A549 (cell line): ENCODE measurements around the gene ST8SIA5. TPM values are rescaled to one million over a fixed set of nuclear protein-coding genes. Genes with fewer than 3 reads are reported as not detected.

Source experiments
- ATAC-seq, 2 experiments: fragments of 200-7000 bp in 1 of 2; fragments of >200 bp in 1 of 2; cut with Nextera tagmentation in 1 of 2; cut with Tn5 transposase in 1 of 2; 3 replicates each; pipeline versions ENCODE4 v1.8.0 to v1.9.1; 2018 to 2020; ENCODE audit warnings: mild to moderate bottlenecking in 1 of 2, moderate library complexity in 1 of 2
- CTCF ChIA-PET: fragments of 300-600 bp; sonication (Branson Sonifier 250); formaldehyde crosslinking; extraction: SDS; loops from one replicate; lab custom pipeline; 2021; ENCODE audit warnings: antibody characterized with exemption, inconsistent platforms; lab: Yijun Ruan, JAX
- POLR2A ChIA-PET: fragments of 350-600 bp; formaldehyde crosslinking; extraction: SDS; loops from one replicate; lab custom pipeline; 2021; ENCODE audit warnings: antibody characterized with exemption, inconsistent platforms; lab: Yijun Ruan, JAX
- DNase-seq, 2 experiments: peaks; one replicate each; pipeline versions ENCODE4 v3.0.0 to v3.0.0-alpha.2; 2011 to 2016; ENCODE audit warnings: low read depth in 1 of 2, low spot score in 1 of 2
- FAIRE-seq: peaks from 2 replicates; lab custom pipeline; 2011; peaks lifted over from hg19 to GRCh38; lab: Jason Lieb, UNC
- H3K27ac ChIP-seq, 2 experiments: fragments of >200 bp; sonication (Bioruptor Twin); formaldehyde crosslinking; 3 replicates each; pipeline ENCODE4 v1.5.1; 2016 to 2017
- H3K4me1 ChIP-seq: fragments of >200 bp; sonication (Bioruptor Twin); formaldehyde crosslinking; 3 replicates; pipeline ENCODE4 v1.6.1; 2016
- H3K4me2 ChIP-seq: fragments of >200 bp; sonication (Bioruptor Twin); formaldehyde crosslinking; 3 replicates; pipeline ENCODE4 v1.6.1; 2016
- H3K4me3 ChIP-seq: fragments of >200 bp; sonication (Bioruptor Twin); formaldehyde crosslinking; 3 replicates; pipeline ENCODE4 v1.5.1; 2016
- H3K9me3 ChIP-seq: fragments of >200 bp; sonication (Bioruptor Twin); formaldehyde crosslinking; 3 replicates; pipeline ENCODE4 v1.6.1; 2016
- ATOH8 ChIP-seq: fragments of 250-450 bp; sonication (Bioruptor Pico); IDR thresholded peaks from 2 replicates; pipeline ENCODE4 v1.5.0; 2020; ENCODE audit warnings: low read depth, mild to moderate bottlenecking, moderate library complexity
- BHLHE40 ChIP-seq: IDR thresholded peaks from 2 replicates; pipeline ENCODE4 v1.6.1; 2012; ENCODE audit warnings: low read depth, low read length, inconsistent platforms
- CBX8 ChIP-seq: fragments of 200-600 bp; sonication (generic); IDR thresholded peaks from 2 replicates; pipeline ENCODE4 v1.6.1; 2016
- CHD4 ChIP-seq: fragments of 200-600 bp; sonication (generic); IDR thresholded peaks from 2 replicates; pipeline ENCODE4 v1.6.1; 2016; ENCODE audit warnings: antibody characterized with exemption, mild to moderate bottlenecking, borderline replicate concordance
- CTCF ChIP-seq: fragments of >200 bp; sonication (Bioruptor Twin); formaldehyde crosslinking; IDR thresholded peaks from 3 replicates; pipeline ENCODE4 v1.5.1; 2016
- FOSL2 ChIP-seq, 2 experiments: fragments of 450-650 bp in 1 of 2; fragments of >200 bp in 1 of 2; sonication (Bioruptor Twin) in 1 of 2; formaldehyde crosslinking; IDR thresholded peaks; 2 replicates each; pipeline versions ENCODE4 v1.5.0 to v1.6.1; 2016 to 2020; ENCODE audit warnings: mild to moderate bottlenecking in 1 of 2, moderate library complexity in 1 of 2
- FOXS1 ChIP-seq: fragments of 250-450 bp; sonication (Bioruptor Pico); IDR thresholded peaks from 2 replicates; pipeline ENCODE4 v1.5.0; 2020; ENCODE audit warnings: mild to moderate bottlenecking, moderate library complexity
- GATA3 ChIP-seq: IDR thresholded peaks from 2 replicates; pipeline ENCODE4 v1.6.1; 2012; ENCODE audit warnings: borderline replicate concordance
- HOXA7 ChIP-seq: fragments of 250-450 bp; sonication (Bioruptor Pico); IDR thresholded peaks from 2 replicates; pipeline ENCODE4 v1.5.0; 2020; ENCODE audit warnings: mild to moderate bottlenecking, moderate library complexity
- KDM1A ChIP-seq: fragments of 200-600 bp; sonication (generic); IDR thresholded peaks from 2 replicates; pipeline ENCODE4 v1.6.1; 2016; ENCODE audit warnings: low read depth, mild to moderate bottlenecking
- MAFK ChIP-seq: fragments of 450-650 bp; IDR thresholded peaks from 2 replicates; pipeline ENCODE4 v1.6.1; 2014; ENCODE audit not compliant: partially characterized antibody
- MAX ChIP-seq: IDR thresholded peaks from 2 replicates; pipeline ENCODE4 v1.6.1; 2012
- NFE2L2 ChIP-seq: fragments of 150-350 bp; conservative IDR thresholded peaks from 2 replicates; pipeline ENCODE4 v1.6.1; 2014; ENCODE audit warnings: low read length
- NR3C1 ChIP-seq: fragments of >200 bp; sonication (Bioruptor Twin); formaldehyde crosslinking; IDR thresholded peaks from 3 replicates; pipeline ENCODE4 v1.6.1; 2017
- RAD21 ChIP-seq, 2 experiments: fragments of >200 bp in 1 of 2; sonication (Bioruptor Twin) in 1 of 2; formaldehyde crosslinking in 1 of 2; IDR thresholded peaks in 1 of 2; conservative IDR thresholded peaks in 1 of 2; 2 replicates in 1 of 2; 3 replicates in 1 of 2; pipeline ENCODE4 v1.6.1; 2012 to 2018; ENCODE audit warnings: inconsistent platforms in 1 of 2
- SMC3 ChIP-seq: fragments of >200 bp; sonication (Bioruptor Twin); formaldehyde crosslinking; IDR thresholded peaks from 3 replicates; pipeline ENCODE4 v1.6.1; 2018; ENCODE audit warnings: inconsistent platforms
- TFCP2L1 ChIP-seq: fragments of 250-450 bp; sonication (Bioruptor Pico); IDR thresholded peaks from 2 replicates; pipeline ENCODE4 v1.5.0; 2021; ENCODE audit warnings: mild to moderate bottlenecking
- TP53 ChIP-seq: fragments of 250-450 bp; sonication (Bioruptor Pico); IDR thresholded peaks from 2 replicates; pipeline ENCODE4 v1.5.0; 2021; ENCODE audit warnings: mild to moderate bottlenecking, moderate library complexity
- USF2 ChIP-seq: fragments of 450-650 bp; IDR thresholded peaks from 2 replicates; pipeline ENCODE4 v1.6.1; 2014; ENCODE audit warnings: antibody characterized with exemption
- ZFP36 ChIP-seq: fragments of 450-650 bp; IDR thresholded peaks from 2 replicates; pipeline ENCODE4 v1.6.1; 2014; ENCODE audit warnings: borderline replicate concordance; ENCODE audit not compliant: partially characterized antibody
- ZNF302 ChIP-seq: fragments of 250-450 bp; sonication (Bioruptor Pico); IDR thresholded peaks from 2 replicates; pipeline ENCODE4 v1.9.0; 2021; ENCODE audit warnings: inconsistent platforms, mild to moderate bottlenecking, moderate library complexity
- ZSCAN20 ChIP-seq: fragments of 250-450 bp; sonication (Bioruptor Pico); IDR thresholded peaks from 2 replicates; pipeline ENCODE4 v1.8.0; 2022; ENCODE audit warnings: mild to moderate bottlenecking, moderate library complexity
- WGBS: methylation state at CpG from one replicate; pipeline ENCODE4 v1.1.6; 2017; ENCODE audit errors: missing lambda C conversion rate; 5-methylcytosine and 5-hydroxymethylcytosine counted together
- polyA plus RNA-seq, 4 experiments: library from polyadenylated mRNA; depleted of rRNA in 3 of 4; stranded (reverse); fragments of >200 nt; fragmentation: RNase III in 1 of 4; extraction: RNeasy Plus Mini Kit Qiagen cat#74134 plus additional on column Dnase treatment in 1 of 4; gene quantifications; 2 replicates in 3 of 4; 3 replicates in 1 of 4; pipeline ENCODE4 v1.2.3, GENCODE V29; 2011 to 2017

ST8SIA5 gene
- polyA plus RNA-seq, 2 of the 4 experiments (the other 2 are of a cell fraction): not detected

- ChIA-PET CTCF (interaction anchor here (0.7 kb wide), 1 partner anchor 26 kb away, joined by 3 read pairs; no protein-coding TSS in a partner anchor), POLR2A (no interaction called here)
- H3K27ac ChIP-seq: no peak overlapping the region
- 75% methylated on average over 3 of the region's 3 CpGs for WGBS
- no peak for TF ChIP-seq GATA3
- no peak overlapping the region for H3K4me2 ChIP-seq
- FAIRE-seq (no peak), DNase-seq (no peak), ATAC-seq (peak; percentile 68 to 80; a peak in 4 of 6 replicates)
- no peaks in the 10 kb centered on the region for H3K9me3 ChIP-seq
- no peaks in the 10 kb centered on the region for H3K4me1 ChIP-seq
- H3K4me3 ChIP-seq: no peak overlapping the region
Measured at GRCh38 chr18:46793565-46793964, 36.7 kb upstream of the ST8SIA5 start.

GRCh38 chr18:46789088-46789487 is 32.2 kb upstream of the ST8SIA5 start:
- TF ChIP-seq ZSCAN20 (no peak), ATOH8 (CRISPR knock-in tag) (no peak), USF2 (no peak), FOSL2 (IDR thresholded peaks at IDR 0.05) (no peak), FOSL2 (CRISPR knock-in tag; IDR thresholded peaks at IDR 0.05) (no peak), CBX8 (no peak), TP53 (CRISPR knock-in tag) (no peak), ZFP36 (no peak)
- H3K4me1 ChIP-seq: no peaks in the 10 kb centered on the region
- ATAC-seq (no peak), FAIRE-seq (no peak), DNase-seq (no peak)
- H3K9me3 ChIP-seq: no peaks in the 10 kb centered on the region
- no peak overlapping the region for H3K4me3 ChIP-seq
- POLR2A ChIA-PET: no interaction called here
- CTCF ChIA-PET: no interaction called here
- WGBS: 84% methylated on average over 4 of the region's 4 CpGs
- H3K27ac ChIP-seq: no peak overlapping the region
- no peak overlapping the region for H3K4me2 ChIP-seq

GRCh38 chr18:46787674-46788073 is 30.8 kb upstream of the ST8SIA5 start:
- Histone ChIP-seq H3K4me2 (no peak overlapping the region), H3K4me3 (no peak overlapping the region), H3K27ac (no peak overlapping the region), H3K9me3 (no peaks in the 10 kb centered on the region)
- no peak for DNase-seq
- WGBS: 55% methylated on average over 3 of the region's 3 CpGs
- POLR2A ChIA-PET: no interaction called here
- ATAC-seq: no peak
- FAIRE-seq: no peak
- CTCF ChIA-PET: interaction anchor here (1.2 kb wide), 1 partner anchor 19 kb away, joined by 3 read pairs; no protein-coding TSS in a partner anchor
- TF ChIP-seq HOXA7 (no peak), CTCF (no peak), MAX (no peak), RAD21 (conservative IDR thresholded peaks at IDR 0.05 in 1 of 2, IDR thresholded peaks at IDR 0.05 in 1 of 2) (no peak), NR3C1 (no peak), KDM1A (no peak), BHLHE40 (no peak), CHD4 (no peak), MAFK (no peak), SMC3 (no peak), TFCP2L1 (CRISPR knock-in tag) (no peak), FOXS1 (no peak), ZNF302 (CRISPR knock-in tag) (no peak), ZFP36 (no peak), NFE2L2 (no peak), ATOH8 (CRISPR knock-in tag) (no peak), TP53 (CRISPR knock-in tag) (no peak), ZSCAN20 (no peak)
- TF ChIP-seq, all 56 proteins: peak for 0
- H3K4me1 ChIP-seq: no peaks in the 10 kb centered on the region
